ENCODE data around the gene GAL3ST2.
"Not testable (repeated sequence)": the region's sequence is repeated elsewhere in the genome, so short reads cannot be mapped to it uniquely, and the experiment has no call there.

Gene GAL3ST2

GRCh38 chr2:241748468-241749256, 28.0 kb upstream of the GAL3ST2 start:
- no peak for DNase-seq (ENCODE audit: low spot score)

- DNase-seq (ENCODE audit: low spot score), result no peak
These were observed 26.4 kb upstream of the GAL3ST2 start for GRCh38 chr2:241750076-241750840.

- DNase-seq (ENCODE audit: low spot score), result no peak
These were observed 25.5 kb upstream of the GAL3ST2 start for GRCh38 chr2:241751152-241751551.

- no peak for DNase-seq (ENCODE audit: low spot score)
These were observed 24.8 kb upstream of the GAL3ST2 start for GRCh38 chr2:241751776-241752175.

- DNase-seq (ENCODE audit: low spot score), result no peak
These were observed 24.4 kb upstream of the GAL3ST2 start for GRCh38 chr2:241752253-241752652.

- DNase-seq (ENCODE audit: low spot score), result no peak
These were observed 23.8 kb upstream of the GAL3ST2 start for GRCh38 chr2:241752689-241753276.

GRCh38 chr2:241753493-241753892, 23.1 kb upstream of the GAL3ST2 start:
- DNase-seq (ENCODE audit: low spot score), result no peak

- DNase-seq (ENCODE audit: low spot score), result no peak
These were observed 22.6 kb upstream of the GAL3ST2 start for GRCh38 chr2:241754042-241754441.

GRCh38 chr2:241755166-241755565, 21.5 kb upstream of the GAL3ST2 start:
- no peak for DNase-seq (ENCODE audit: low spot score)

- DNase-seq (ENCODE audit: low spot score), result no peak
These were observed 20.8 kb upstream of the GAL3ST2 start for GRCh38 chr2:241755777-241756176.

- no peak for DNase-seq (ENCODE audit: low spot score)
These were observed 17.4 kb upstream of the GAL3ST2 start for GRCh38 chr2:241759067-241759807.

- DNase-seq (ENCODE audit: low spot score), result not testable (repeated sequence)
These were observed 16.7 kb upstream of the GAL3ST2 start for GRCh38 chr2:241759893-241760292.

GRCh38 chr2:241760301-241760771, 16.3 kb upstream of the GAL3ST2 start:
- no peak for DNase-seq (ENCODE audit: low spot score)

- DNase-seq (ENCODE audit: low spot score), result no peak
These were observed 14.2 kb upstream of the GAL3ST2 start for GRCh38 chr2:241762321-241762932.

GRCh38 chr2:241762933-241763369, 13.7 kb upstream of the GAL3ST2 start:
- no peak for DNase-seq (ENCODE audit: low spot score)

GRCh38 chr2:241763551-241764274, 12.9 kb upstream of the GAL3ST2 start:
- DNase-seq (ENCODE audit: low spot score), result no peak

GRCh38 chr2:241764275-241765241, 12.1 kb upstream of the GAL3ST2 start:
- DNase-seq (ENCODE audit: low spot score), result no peak

- no peak for DNase-seq (ENCODE audit: low spot score)
These were observed 9.0 kb upstream of the GAL3ST2 start for GRCh38 chr2:241767464-241768250.

GRCh38 chr2:241768251-241768711, 8.3 kb upstream of the GAL3ST2 start:
- no peak for DNase-seq (ENCODE audit: low spot score)
